ENCODE data around the gene LYST. TPM values are rescaled to one million over a fixed set of nuclear protein-coding genes. Genes with fewer than 3 reads are reported as not detected.

Gene LYST
- total RNA-seq, 2 donors from 2014 or later = 21.9 to 41.7 TPM

GRCh38 chr1:235817101-235817728 is 49.5 kb downstream of the LYST start:
- intact Hi-C loops (cut with DNase I) = no loop called here
- 60% methylated on average over 5 of the region's 5 CpGs for WGBS
- no peaks in the 10 kb centered on the region for H3K4me1 ChIP-seq (replicated peaks)

GRCh38 chr1:235809688-235810397 is 56.9 kb downstream of the LYST start:
- H3K27me3 ChIP-seq (replicated peaks; ENCODE audit: insufficient read depth) = no peaks in the 10 kb centered on the region
- no peak for DNase-seq (ENCODE audit: low spot score)
- no peaks in the 10 kb centered on the region for H3K36me3 ChIP-seq
- intact Hi-C loops (cut with DNase I) = no loop called here
- H3K9me3 ChIP-seq = no peaks in the 10 kb centered on the region
- H3K4me1 ChIP-seq (replicated peaks) = no peaks in the 10 kb centered on the region
- no peak for TF ChIP-seq POLR2AphosphoS5 (IDR thresholded peaks at IDR 0.05)
- no peak for TF ChIP-seq CTCF (IDR thresholded peaks at IDR 0.05)
- no peak for TF ChIP-seq POLR2A (IDR thresholded peaks at IDR 0.05)
- no peak overlapping the region for H3K4me3 ChIP-seq
- H3K27ac ChIP-seq = no peak overlapping the region
- WGBS = 79% methylated on average over 12 of the region's 12 CpGs

More at GRCh38 chr1:235817101-235817728, 49.5 kb downstream of the LYST start:
- H3K27me3 ChIP-seq (replicated peaks; ENCODE audit: insufficient read depth) = no peaks in the 10 kb centered on the region
- no peak for DNase-seq (ENCODE audit: low spot score)
- TF ChIP-seq CTCF (IDR thresholded peaks at IDR 0.05) (no peak), POLR2AphosphoS5 (IDR thresholded peaks at IDR 0.05) (no peak), POLR2A (IDR thresholded peaks at IDR 0.05) (no peak)
- no peak overlapping the region for H3K27ac ChIP-seq
- no peaks in the 10 kb centered on the region for H3K9me3 ChIP-seq
- no peak overlapping the region for H3K4me3 ChIP-seq
- H3K36me3 ChIP-seq = no peaks in the 10 kb centered on the region

GRCh38 chr1:235808223-235808622 is 58.5 kb downstream of the LYST start:
- TF ChIP-seq POLR2AphosphoS5 (IDR thresholded peaks at IDR 0.05) (no peak), POLR2A (IDR thresholded peaks at IDR 0.05) (no peak), CTCF (IDR thresholded peaks at IDR 0.05) (no peak)
- no peak for DNase-seq (ENCODE audit: low spot score)
- H3K4me1 ChIP-seq (replicated peaks) = no peaks in the 10 kb centered on the region
- no peak overlapping the region for H3K27ac ChIP-seq
- H3K4me3 ChIP-seq = no peak overlapping the region
- no peaks in the 10 kb centered on the region for H3K27me3 ChIP-seq (replicated peaks; ENCODE audit: insufficient read depth)
- H3K9me3 ChIP-seq = no peaks in the 10 kb centered on the region
- H3K36me3 ChIP-seq = no peaks in the 10 kb centered on the region
- intact Hi-C loops (cut with DNase I) = no loop called here
- 90% methylated on average over 6 of the region's 6 CpGs for WGBS

- Histone ChIP-seq H3K9me3 (no peaks in the 10 kb centered on the region), H3K27ac (no peak overlapping the region), H3K4me1 (replicated peaks) (no peaks in the 10 kb centered on the region), H3K27me3 (replicated peaks; ENCODE audit: insufficient read depth) (no peaks in the 10 kb centered on the region), H3K36me3 (no peaks in the 10 kb centered on the region), H3K4me3 (no peak overlapping the region)
- no peak for DNase-seq (ENCODE audit: low spot score)
- TF ChIP-seq POLR2A (IDR thresholded peaks at IDR 0.05) = no peak
- TF ChIP-seq CTCF (IDR thresholded peaks at IDR 0.05) = no peak
- no peak for TF ChIP-seq POLR2AphosphoS5 (IDR thresholded peaks at IDR 0.05)
- intact Hi-C loops (cut with DNase I) = no loop called here
- 91% methylated on average over 7 of the region's 7 CpGs for WGBS
These were observed 60.6 kb downstream of the LYST start for GRCh38 chr1:235806123-235806522.

All from prostate gland (tissue), 2 donors.